SK-N-SH treated with all-trans-retinoic acid at 6 μM for 48 hours (cell line): ENCODE data around the gene PGF.
"Not testable (repeated sequence)": the region's sequence is repeated elsewhere in the genome, so short reads cannot be mapped to it uniquely, and the experiment has no call there.

Experiments used
- ATAC-seq: fragments of 200-7000 bp; cut with Tn5 transposase; 3 replicates; pipeline ENCODE4 v1.9.1; 2020; ENCODE audit warnings: mild to moderate bottlenecking, moderate library complexity
- ARNTL ChIP-seq: fragments of 450-650 bp; formaldehyde crosslinking; IDR thresholded peaks from 2 replicates; pipeline ENCODE4 v1.5.0; 2020; ENCODE audit warnings: low read depth, mild to moderate bottlenecking, moderate library complexity, borderline replicate concordance
- BACH2 ChIP-seq: fragments of 250-450 bp; sonication (Bioruptor Pico); IDR thresholded peaks from 2 replicates; pipeline ENCODE4 v1.9.0; 2021; ENCODE audit warnings: mild to moderate bottlenecking, borderline replicate concordance
- CSRNP3 ChIP-seq: fragments of 250-450 bp; sonication (Bioruptor Pico); IDR thresholded peaks from 2 replicates; pipeline ENCODE4 v1.5.1; 2021; ENCODE audit warnings: mild to moderate bottlenecking, moderate library complexity
- ESRRG ChIP-seq: fragments of 250-450 bp; sonication (Bioruptor Pico); IDR thresholded peaks from 2 replicates; pipeline ENCODE4 v1.6.1; 2021; ENCODE audit warnings: mild to moderate bottlenecking
- GLIS3 ChIP-seq: fragments of 250-450 bp; sonication (Bioruptor Pico); IDR thresholded peaks from 2 replicates; pipeline ENCODE4 v1.5.0; 2020; ENCODE audit warnings: mild to moderate bottlenecking, moderate library complexity
- ISL1 ChIP-seq: fragments of 250-450 bp; sonication (Bioruptor Pico); IDR thresholded peaks from 2 replicates; pipeline ENCODE4 v2.1.2; 2022; ENCODE audit warnings: mild to moderate bottlenecking, moderate library complexity
- OSR1 ChIP-seq: fragments of 250-450 bp; sonication (Bioruptor Pico); IDR thresholded peaks from 2 replicates; pipeline ENCODE4 v1.8.0; 2022; ENCODE audit warnings: moderate library complexity, mild to moderate bottlenecking, inconsistent platforms
- PATZ1 ChIP-seq: fragments of 250-450 bp; sonication (Bioruptor Pico); IDR thresholded peaks from 2 replicates; pipeline ENCODE4 v1.8.0; 2020; ENCODE audit warnings: mild to moderate bottlenecking, moderate library complexity, borderline replicate concordance
- POU6F1 ChIP-seq: fragments of 250-450 bp; sonication (Bioruptor Pico); IDR thresholded peaks from 2 replicates; pipeline ENCODE4 v1.8.0; 2021; ENCODE audit warnings: low read depth, mild to moderate bottlenecking, moderate library complexity, borderline replicate concordance
- PPARA ChIP-seq: fragments of 250-450 bp; sonication (Bioruptor Pico); IDR thresholded peaks from 2 replicates; pipeline ENCODE4 v1.5.0; 2020; ENCODE audit warnings: mild to moderate bottlenecking, borderline replicate concordance
- RARB ChIP-seq: fragments of 250-450 bp; sonication (Bioruptor Pico); IDR thresholded peaks from 2 replicates; pipeline ENCODE4 v1.8.0; 2021; ENCODE audit warnings: mild to moderate bottlenecking, moderate library complexity
- SNAI2 ChIP-seq: fragments of 250-450 bp; sonication (Bioruptor Pico); IDR thresholded peaks from 2 replicates; pipeline ENCODE4 v1.5.0; 2020; ENCODE audit warnings: mild to moderate bottlenecking, moderate library complexity
- TCF4 ChIP-seq: fragments of 250-450 bp; sonication (Bioruptor Pico); IDR thresholded peaks from 2 replicates; pipeline ENCODE4 v1.8.0; 2021; ENCODE audit warnings: mild to moderate bottlenecking, moderate library complexity, borderline replicate concordance
- TOX ChIP-seq: fragments of 250-450 bp; sonication (Bioruptor Pico); IDR thresholded peaks from 2 replicates; pipeline ENCODE4 v1.8.0; 2021; ENCODE audit warnings: mild to moderate bottlenecking, moderate library complexity, borderline replicate concordance
- TSHZ2 ChIP-seq: fragments of 250-450 bp; sonication (Bioruptor Pico); IDR thresholded peaks from 2 replicates; pipeline ENCODE4 v1.5.0; 2020; ENCODE audit warnings: mild to moderate bottlenecking, moderate library complexity
- ZC3H10 ChIP-seq: fragments of 250-450 bp; sonication (Bioruptor Pico); IDR thresholded peaks from 2 replicates; pipeline ENCODE4 v1.5.1; 2021; ENCODE audit warnings: mild to moderate bottlenecking, moderate library complexity
- ZFP3 ChIP-seq: fragments of 250-450 bp; sonication (Bioruptor Pico); IDR thresholded peaks from 2 replicates; pipeline ENCODE4 v1.5.0; 2020; ENCODE audit warnings: mild to moderate bottlenecking, moderate library complexity
- ZFP30 ChIP-seq: fragments of 450-650 bp; formaldehyde crosslinking; IDR thresholded peaks from 2 replicates; pipeline ENCODE4 v1.5.0; 2022; ENCODE audit warnings: mild to moderate bottlenecking, moderate library complexity
- ZNF565 ChIP-seq: fragments of 450-650 bp; formaldehyde crosslinking; conservative IDR thresholded peaks from 2 replicates; pipeline ENCODE4 v1.5.0; 2020; ENCODE audit warnings: low read depth, mild to moderate bottlenecking, moderate library complexity
- ZNF70 ChIP-seq: fragments of 450-650 bp; formaldehyde crosslinking; IDR thresholded peaks from 2 replicates; pipeline ENCODE4 v1.5.0; 2020; ENCODE audit warnings: mild to moderate bottlenecking, moderate library complexity
- ZNF8 ChIP-seq: fragments of 450-650 bp; formaldehyde crosslinking; IDR thresholded peaks from 2 replicates; pipeline ENCODE4 v1.5.0; 2020; ENCODE audit warnings: mild to moderate bottlenecking, moderate library complexity

The PGF gene

GRCh38 chr14:75001899-75002298 lies 46.5 kb upstream of the PGF start:
- no peak for ATAC-seq
- no peak for TF ChIP-seq ZFP3 (CRISPR knock-in tag)
- no peak for TF ChIP-seq SNAI2 (CRISPR knock-in tag)
- TF ChIP-seq ARNTL (CRISPR knock-in tag): no peak
- no peak for TF ChIP-seq RARB (CRISPR knock-in tag)
- TF ChIP-seq TSHZ2 (CRISPR knock-in tag): no peak
- no peak for TF ChIP-seq CSRNP3 (CRISPR knock-in tag)
- no peak for TF ChIP-seq OSR1
- no peak for TF ChIP-seq ZFP30
- no peak for TF ChIP-seq ZNF8 (CRISPR knock-in tag)
- no peak for TF ChIP-seq TCF4 (CRISPR knock-in tag)
- TF ChIP-seq GLIS3 (CRISPR knock-in tag): no peak
- TF ChIP-seq BACH2 (CRISPR knock-in tag): no peak
- no peak for TF ChIP-seq POU6F1 (CRISPR knock-in tag)
- TF ChIP-seq TOX: no peak
- TF ChIP-seq ZNF70 (CRISPR knock-in tag): no peak
- TF ChIP-seq ESRRG (CRISPR knock-in tag): no peak
- no peak for TF ChIP-seq ISL1
- no peak for TF ChIP-seq ZC3H10 (CRISPR knock-in tag)
- TF ChIP-seq PPARA: no peak

GRCh38 chr14:75001261-75001660 lies 45.9 kb upstream of the PGF start:
- TF ChIP-seq PATZ1 (CRISPR knock-in tag) (no peak), BACH2 (CRISPR knock-in tag) (no peak), TCF4 (CRISPR knock-in tag) (no peak), TOX (no peak), TSHZ2 (CRISPR knock-in tag) (no peak), PPARA (no peak), POU6F1 (CRISPR knock-in tag) (no peak), ZNF565 (CRISPR knock-in tag) (no peak), SNAI2 (CRISPR knock-in tag) (no peak), ZFP3 (CRISPR knock-in tag) (no peak)
- ATAC-seq: no peak

GRCh38 chr14:74995781-74996180 lies 40.4 kb upstream of the PGF start:
- ATAC-seq: not testable (repeated sequence)

- ATAC-seq: not testable (repeated sequence)
Measured at GRCh38 chr14:74994182-74994581, 38.8 kb upstream of the PGF start.
